ENCODE results near the gene TEX14.

GRCh38 chr17:58531661-58532554, 159.9 kb downstream of the TEX14 start:
- TF ChIP-seq POLR2A (IDR thresholded peaks at IDR 0.05) (peak; percentile 59), CTCF (IDR thresholded peaks at IDR 0.05) (no peak)
